ENCODE measurements around the gene ESR1. TPM values are rescaled to one million over a fixed set of nuclear protein-coding genes. Genes with fewer than 3 reads are reported as not detected.

Gene ESR1
- total RNA-seq, 4 donors from 2014 or later: 0.59 to 1.8 (median 1.3) TPM

- WGBS, 2 donors: 83 to 98% methylated on average over 4 of the region's 4 CpGs
- intact Hi-C loops (cut with DNase I; ENCODE audit: low total_unique reads): no loop called here
- no peak overlapping the region for H3K4me3 ChIP-seq (ENCODE audit: low read depth, poor library complexity, severe bottlenecking)
- TF ChIP-seq POLR2A (IDR thresholded peaks at IDR 0.05) (no peak), CTCF (IDR thresholded peaks at IDR 0.05) (no peak)
- DNase-seq (ENCODE audit: low spot score in 2 of 2): no peak
Observed at GRCh38 chr6:152078001-152078400, 270.5 kb downstream of the ESR1 start.

DNA sequence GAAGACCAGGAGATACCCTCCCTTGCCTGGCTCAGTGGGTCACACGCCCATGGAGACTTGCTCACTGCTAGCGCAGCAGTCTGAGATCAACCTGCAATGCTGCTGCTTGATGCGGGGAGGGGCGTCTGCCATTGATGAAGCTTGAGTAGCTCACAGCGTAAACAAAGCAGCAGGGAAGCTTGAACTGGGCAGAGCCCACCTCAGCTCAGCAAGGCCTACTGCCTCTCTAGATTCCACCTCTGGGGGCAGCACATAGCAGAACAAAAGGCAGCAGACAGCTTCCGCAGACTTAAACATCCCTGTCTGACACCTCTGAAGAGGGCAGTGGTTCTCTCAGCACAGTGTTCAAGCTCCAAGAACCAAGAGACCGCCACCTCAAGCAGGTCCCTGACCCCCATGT, 271.3 kb downstream of the ESR1 start:
- TF ChIP-seq CTCF (IDR thresholded peaks at IDR 0.05) (no peak), POLR2A (IDR thresholded peaks at IDR 0.05) (no peak)
- WGBS, 2 donors: 85 to 89% methylated on average over 5 to 7 of the region's 7 CpGs
- intact Hi-C loops (cut with DNase I; ENCODE audit: low total_unique reads): no loop called here
- no peak overlapping the region for H3K4me3 ChIP-seq (ENCODE audit: low read depth, poor library complexity, severe bottlenecking)
- DNase-seq (ENCODE audit: low spot score in 2 of 2): no peak

GRCh38 chr6:152085451-152085921, 278.0 kb downstream of the ESR1 start:
- 84 to 87% methylated on average over 4 of the region's 4 CpGs for WGBS, 2 donors
- no peak overlapping the region for H3K4me3 ChIP-seq (ENCODE audit: low read depth, poor library complexity, severe bottlenecking)
- intact Hi-C loops (cut with DNase I; ENCODE audit: low total_unique reads): no loop called here
- TF ChIP-seq CTCF (IDR thresholded peaks at IDR 0.05): no peak
- no peak for TF ChIP-seq POLR2A (IDR thresholded peaks at IDR 0.05)
- no peak for DNase-seq (ENCODE audit: low spot score in 2 of 2)

GRCh38 chr6:152086223-152086873, 278.9 kb downstream of the ESR1 start:
- intact Hi-C loops (cut with DNase I; ENCODE audit: low total_unique reads): no loop called here
- WGBS, 2 donors: 84 to 93% methylated on average over 3 of the region's 3 CpGs
- TF ChIP-seq CTCF (IDR thresholded peaks at IDR 0.05) (no peak), POLR2A (IDR thresholded peaks at IDR 0.05) (no peak)
- DNase-seq (ENCODE audit: low spot score in 2 of 2): no peak
- no peak overlapping the region for H3K4me3 ChIP-seq (ENCODE audit: low read depth, poor library complexity, severe bottlenecking)

DNA sequence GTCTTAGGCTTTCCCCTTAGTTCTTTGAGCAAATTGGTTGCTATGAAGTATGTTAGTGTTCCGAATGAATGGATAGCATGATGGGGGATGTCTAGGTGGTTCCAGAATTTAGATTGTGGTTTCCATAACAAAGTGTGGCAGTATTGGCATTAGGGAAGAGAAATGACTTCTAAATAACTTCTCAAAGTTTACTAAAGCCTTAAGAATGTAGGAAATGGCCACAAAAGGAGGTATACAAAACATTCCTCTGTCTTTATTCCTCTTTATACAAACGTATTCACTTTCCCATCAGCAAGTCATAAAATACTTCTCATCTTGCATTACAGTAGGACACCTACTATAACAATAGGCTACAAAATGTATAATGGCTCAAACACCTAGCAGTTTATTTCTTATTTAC, 279.6 kb downstream of the ESR1 start:
- intact Hi-C loops (cut with DNase I; ENCODE audit: low total_unique reads): no loop called here
- TF ChIP-seq CTCF (IDR thresholded peaks at IDR 0.05) (no peak), POLR2A (IDR thresholded peaks at IDR 0.05) (no peak)
- H3K4me3 ChIP-seq (ENCODE audit: low read depth, poor library complexity, severe bottlenecking): no peak overlapping the region
- no peak for DNase-seq (ENCODE audit: low spot score in 2 of 2)
- 78 to 87% methylated on average over 2 of the region's 2 CpGs for WGBS, 2 donors

GRCh38 chr6:152087701-152088100, 280.2 kb downstream of the ESR1 start:
- no peak for DNase-seq (ENCODE audit: low spot score in 2 of 2)
- H3K4me3 ChIP-seq (ENCODE audit: low read depth, poor library complexity, severe bottlenecking): no peak overlapping the region
- intact Hi-C loops (cut with DNase I; ENCODE audit: low total_unique reads): no loop called here
- 32 to 37% methylated on average over 1 of the region's 1 CpG for WGBS, 2 donors
- TF ChIP-seq POLR2A (IDR thresholded peaks at IDR 0.05): no peak
- TF ChIP-seq CTCF (IDR thresholded peaks at IDR 0.05): no peak
